Suprapubic skin (tissue), 3 donors: ENCODE data around the gene MTIF3.

Source experiments
- EP300 ChIP-seq: sonication (generic); formaldehyde crosslinking; IDR thresholded peaks from one replicate; pipeline ENCODE4 v1.6.1; 2017; ENCODE audit warnings: antibody characterized with exemption
- POLR2A ChIP-seq, 2 donors: fragments of 450-650 bp; IDR thresholded peaks; one replicate each; pipeline ENCODE4 v1.6.1; 2017; ENCODE audit warnings: antibody characterized with exemption in 2 of 2, mild to moderate bottlenecking in 2 of 2, moderate library complexity in 2 of 2
- TF ChIP-seq, protein P1 (sequence below), 2 donors: fragments of 200-600 bp in 1 of 2; fragments of 450-650 bp in 1 of 2; sonication (generic) in 1 of 2; IDR thresholded peaks; one replicate each; pipeline ENCODE4 v1.5.1; 2016 to 2019; ENCODE audit warnings: antibody characterized with exemption in 2 of 2, mild to moderate bottlenecking in 1 of 2, moderate library complexity in 1 of 2

DNA sequence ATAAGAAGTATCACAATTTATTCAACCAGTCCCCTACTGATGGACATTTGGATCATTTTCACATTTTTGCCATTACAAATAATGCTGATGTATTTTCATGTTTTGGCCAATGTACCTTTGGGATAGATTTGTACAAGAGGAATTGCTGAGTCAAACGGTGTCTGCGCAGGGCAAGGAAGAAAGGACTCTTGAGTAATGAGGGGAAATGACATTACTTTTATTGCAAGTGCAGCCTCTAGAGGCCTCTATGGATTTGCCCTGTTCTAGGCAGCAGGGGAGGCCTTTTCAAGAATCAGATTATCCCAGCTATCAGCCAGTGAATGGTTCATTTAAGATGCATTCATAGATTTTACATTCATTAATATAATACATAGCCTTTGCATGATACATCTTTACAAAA lies 58.9 kb downstream of the MTIF3 start:
- TF ChIP-seq, protein P1, sequence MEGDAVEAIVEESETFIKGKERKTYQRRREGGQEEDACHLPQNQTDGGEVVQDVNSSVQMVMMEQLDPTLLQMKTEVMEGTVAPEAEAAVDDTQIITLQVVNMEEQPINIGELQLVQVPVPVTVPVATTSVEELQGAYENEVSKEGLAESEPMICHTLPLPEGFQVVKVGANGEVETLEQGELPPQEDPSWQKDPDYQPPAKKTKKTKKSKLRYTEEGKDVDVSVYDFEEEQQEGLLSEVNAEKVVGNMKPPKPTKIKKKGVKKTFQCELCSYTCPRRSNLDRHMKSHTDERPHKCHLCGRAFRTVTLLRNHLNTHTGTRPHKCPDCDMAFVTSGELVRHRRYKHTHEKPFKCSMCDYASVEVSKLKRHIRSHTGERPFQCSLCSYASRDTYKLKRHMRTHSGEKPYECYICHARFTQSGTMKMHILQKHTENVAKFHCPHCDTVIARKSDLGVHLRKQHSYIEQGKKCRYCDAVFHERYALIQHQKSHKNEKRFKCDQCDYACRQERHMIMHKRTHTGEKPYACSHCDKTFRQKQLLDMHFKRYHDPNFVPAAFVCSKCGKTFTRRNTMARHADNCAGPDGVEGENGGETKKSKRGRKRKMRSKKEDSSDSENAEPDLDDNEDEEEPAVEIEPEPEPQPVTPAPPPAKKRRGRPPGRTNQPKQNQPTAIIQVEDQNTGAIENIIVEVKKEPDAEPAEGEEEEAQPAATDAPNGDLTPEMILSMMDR (IDR thresholded peaks at IDR 0.05): no peak
- TF ChIP-seq EP300 (no peak), POLR2A (IDR thresholded peaks at IDR 0.05) (no peak)
